GM21447 (cell line): ENCODE data around the gene DUSP11.
A peak's percentile ranks its signal among the peaks of the same experiment; 100 is the strongest.
"Not testable (repeated sequence)": the region's sequence is repeated elsewhere in the genome, so short reads cannot be mapped to it uniquely, and the experiment has no call there.

ENCODE experiments used
- ATAC-seq: cut with Tn5 transposase; IDR thresholded peaks from one replicate; pipeline ENCODE4 v1.9.1; 2021; ENCODE audit not compliant: unreplicated experiment

Gene DUSP11

DNA sequence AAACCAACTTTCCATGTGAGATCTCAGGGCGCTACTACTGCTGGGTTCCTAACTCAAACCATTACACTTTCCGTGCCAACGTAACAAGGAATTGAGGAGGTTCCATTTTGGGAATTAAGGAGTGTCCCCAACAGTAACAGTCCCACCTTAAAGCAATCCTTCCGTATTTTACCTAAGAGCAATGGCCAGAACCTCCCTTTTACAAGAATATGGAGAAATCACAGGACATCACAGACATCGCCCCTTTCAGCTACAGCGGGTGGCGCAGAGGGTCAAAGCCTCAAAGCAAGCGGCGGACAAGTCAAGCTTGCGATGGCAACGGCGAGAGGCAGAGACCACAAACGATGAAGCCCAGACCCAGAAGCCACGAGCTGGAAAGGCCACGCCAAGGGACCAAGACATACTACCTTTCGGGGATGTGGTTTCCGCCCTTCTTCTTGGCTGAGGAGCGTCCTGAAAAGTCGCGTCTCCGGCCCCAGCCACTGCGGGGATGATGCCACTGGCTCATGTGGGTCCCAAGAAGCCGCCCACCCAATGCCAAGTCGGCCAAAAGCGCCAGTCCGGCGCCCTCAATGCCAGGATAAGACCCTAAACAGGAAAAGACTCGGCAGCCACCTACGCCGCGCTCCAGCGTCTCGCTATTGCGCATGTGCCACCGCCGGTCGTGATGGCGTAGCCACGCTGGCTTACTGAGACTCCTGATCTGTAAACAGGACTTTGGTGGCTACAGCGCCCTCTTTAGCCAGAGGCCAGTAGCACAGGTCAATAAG is at the start of gene DUSP11:
Gene DUSP11 (minus strand): TSS at position 637 of the 770 bp plus-strand sequence. CDS start 129 bp downstream, at position 508.
- ATAC-seq = peak; percentile 99

DNA sequence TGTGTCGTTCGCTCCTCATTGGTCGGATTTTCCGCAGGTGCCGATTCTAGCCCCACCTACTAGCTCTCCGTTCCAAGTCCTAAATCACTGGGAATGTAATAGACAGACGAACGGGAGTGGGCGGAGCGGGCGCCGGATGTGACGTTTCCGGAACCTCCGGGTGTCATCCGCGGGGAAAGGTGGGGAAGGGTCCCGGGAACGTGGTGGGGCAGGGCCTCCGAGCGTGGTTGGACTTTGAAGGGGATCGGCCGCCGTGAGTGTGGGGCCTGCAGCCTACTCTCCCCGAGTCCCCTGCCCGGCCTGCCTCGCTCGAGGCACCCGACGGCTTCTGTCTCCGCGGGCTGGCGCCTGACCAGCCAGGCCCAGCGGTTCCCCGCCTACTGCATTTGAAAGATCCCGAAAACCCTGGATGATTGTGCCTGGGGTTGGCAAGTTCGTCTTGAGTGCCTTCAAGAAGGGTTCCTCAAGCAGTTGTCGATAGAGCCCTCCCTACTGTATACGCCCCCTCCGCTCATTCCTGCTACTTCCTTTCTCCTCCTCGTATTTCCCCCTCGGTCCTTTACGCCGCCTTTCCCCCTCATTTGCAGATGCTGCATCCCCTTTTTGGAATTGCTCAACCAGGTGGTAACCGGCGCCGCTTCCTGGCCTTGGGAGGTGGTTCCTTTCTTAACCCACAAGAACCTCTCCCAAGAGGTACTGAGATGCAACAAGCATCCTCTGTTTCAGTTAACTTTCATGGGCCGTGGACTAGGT is 49.1 kb upstream of the DUSP11 start, which contains the start of gene STAMBP:
Gene STAMBP (plus strand): TSS at position 144 of the 753 bp plus-strand sequence. CDS start 1,896 bp downstream, outside the sequence.
- peak; percentile 93 for ATAC-seq

DNA sequence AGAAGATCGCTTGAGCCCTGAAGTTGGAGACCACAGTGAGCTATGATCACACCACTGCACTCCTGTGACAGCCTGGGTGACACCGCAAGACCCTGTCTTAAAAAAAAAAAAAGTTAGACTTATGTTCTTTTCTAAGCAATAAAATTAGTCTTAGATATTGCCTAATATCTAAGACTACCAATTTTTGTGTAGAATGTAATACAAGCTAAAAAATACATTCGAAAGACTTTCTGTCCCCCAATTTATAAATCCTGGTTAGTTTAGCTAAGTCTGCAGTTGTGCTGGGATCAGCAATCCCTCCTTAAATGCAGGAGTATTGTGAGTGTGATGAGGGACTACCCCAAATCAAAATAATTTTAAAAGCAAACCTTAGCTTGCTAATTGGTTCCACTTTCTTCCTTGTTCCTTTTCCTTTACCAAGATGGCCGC is 48.5 kb upstream of the DUSP11 start:
- ATAC-seq = no peak

- no peak for ATAC-seq
Observed at GRCh38 chr2:73827660-73828388, 47.9 kb upstream of the DUSP11 start.

DNA sequence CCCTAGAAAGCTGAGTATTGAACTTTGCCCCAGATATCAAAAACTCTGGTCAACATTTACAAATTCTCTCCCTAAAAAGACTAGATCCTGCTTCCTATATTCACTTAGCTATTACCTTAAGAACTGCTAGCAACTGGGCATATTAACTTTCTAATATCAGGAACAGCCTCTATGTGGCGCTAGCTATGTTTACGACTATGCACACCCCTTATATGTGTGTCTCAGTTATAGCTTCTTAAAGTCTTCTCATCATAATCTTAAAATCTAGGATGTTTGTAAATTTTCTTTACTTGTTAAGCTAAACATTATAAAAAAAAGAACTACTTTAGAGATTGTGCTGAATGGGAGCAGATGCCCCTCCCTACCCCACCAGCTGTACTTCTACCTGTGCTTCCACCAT is 47.1 kb upstream of the DUSP11 start:
- no peak for ATAC-seq

DNA sequence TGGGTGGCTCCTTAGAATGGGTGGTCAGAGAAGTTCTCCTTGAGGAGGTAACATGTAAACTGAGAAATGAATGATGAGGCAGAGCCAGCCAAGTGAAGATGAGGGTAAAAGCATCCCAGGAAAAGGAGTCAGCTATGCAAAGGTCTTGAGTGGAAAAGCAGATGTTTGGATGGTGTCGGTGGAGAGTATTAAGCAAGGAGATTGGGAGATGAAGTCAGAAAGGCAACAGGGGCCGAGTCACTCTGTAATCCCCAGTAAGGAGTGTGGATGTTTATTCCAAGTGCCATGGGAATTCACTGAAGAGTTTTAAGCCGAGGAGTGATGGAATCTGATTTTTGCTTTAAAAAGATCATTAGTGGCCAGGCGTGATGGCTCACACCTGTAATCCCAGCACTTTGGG is 45.5 kb upstream of the DUSP11 start:
- no peak for ATAC-seq

- ATAC-seq = no peak
Observed at GRCh38 chr2:73823916-73824523, 44.1 kb upstream of the DUSP11 start.

GRCh38 chr2:73823416-73823815 is 43.5 kb upstream of the DUSP11 start:
- no peak for ATAC-seq

DNA sequence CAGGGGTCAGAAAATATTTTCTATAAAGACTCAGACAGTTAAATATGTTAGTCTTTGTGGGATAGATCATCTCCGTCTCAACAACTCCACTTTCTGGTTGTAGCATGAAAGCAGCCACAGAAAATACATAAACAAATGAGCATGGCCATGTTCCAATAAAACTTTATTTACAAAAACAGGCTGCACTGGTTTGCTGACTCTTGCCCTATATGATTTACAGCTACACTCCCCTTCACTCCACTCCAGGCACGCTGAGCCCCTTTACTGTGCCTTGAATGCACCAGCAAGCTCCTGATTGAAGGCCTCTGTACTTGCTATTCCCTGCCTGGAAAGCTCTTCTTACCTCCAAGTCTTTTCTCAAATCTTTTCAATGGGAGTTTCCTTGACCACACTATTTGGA is 43.1 kb upstream of the DUSP11 start:
- ATAC-seq = no peak

- peak; percentile 63 for ATAC-seq
Observed at GRCh38 chr2:73822276-73822675, 42.4 kb upstream of the DUSP11 start.

DNA sequence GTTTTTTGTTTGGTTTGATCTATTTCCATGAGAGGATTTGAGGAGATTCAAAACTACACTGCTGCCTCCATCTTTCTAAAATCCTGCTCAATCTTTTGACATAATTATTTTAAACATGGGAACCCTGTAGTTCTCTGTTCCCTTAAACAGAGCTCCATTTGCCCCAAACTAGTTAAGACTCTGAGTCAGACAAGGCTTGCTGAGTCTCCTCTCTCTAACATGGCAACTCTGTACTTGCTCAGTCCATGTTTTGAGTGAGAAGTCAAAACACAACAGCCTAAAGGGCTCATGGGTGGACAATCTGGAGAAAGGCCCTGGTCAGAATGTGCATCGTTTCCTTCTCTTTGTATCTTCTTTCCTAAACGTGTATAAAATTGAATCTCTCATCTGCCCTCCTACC is 41.8 kb upstream of the DUSP11 start:
- ATAC-seq = no peak

- peak; percentile 77 for ATAC-seq
Observed at GRCh38 chr2:73821227-73821626, 41.3 kb upstream of the DUSP11 start.

- no peak for ATAC-seq
Observed at GRCh38 chr2:73818296-73818695, 38.4 kb upstream of the DUSP11 start.

DNA sequence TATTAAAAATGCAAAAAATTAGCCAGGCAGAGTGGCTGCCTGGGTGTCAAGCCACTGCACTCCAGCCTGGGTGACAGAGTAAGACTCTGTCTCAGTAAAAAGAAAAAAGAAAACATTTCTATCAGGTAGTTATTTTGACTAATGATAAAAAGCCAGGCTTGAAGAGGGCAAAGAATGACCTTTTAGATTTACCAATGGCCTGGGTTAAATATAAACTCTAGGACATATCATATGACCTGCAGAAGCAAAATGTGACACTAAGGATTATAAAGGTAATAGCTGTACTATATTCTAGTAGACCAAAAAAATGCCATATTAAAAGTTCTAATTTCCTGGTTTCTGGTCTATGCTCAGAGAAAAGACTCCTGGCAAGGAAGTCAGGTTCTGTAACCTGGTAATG is 32.7 kb upstream of the DUSP11 start:
- ATAC-seq = no peak

DNA sequence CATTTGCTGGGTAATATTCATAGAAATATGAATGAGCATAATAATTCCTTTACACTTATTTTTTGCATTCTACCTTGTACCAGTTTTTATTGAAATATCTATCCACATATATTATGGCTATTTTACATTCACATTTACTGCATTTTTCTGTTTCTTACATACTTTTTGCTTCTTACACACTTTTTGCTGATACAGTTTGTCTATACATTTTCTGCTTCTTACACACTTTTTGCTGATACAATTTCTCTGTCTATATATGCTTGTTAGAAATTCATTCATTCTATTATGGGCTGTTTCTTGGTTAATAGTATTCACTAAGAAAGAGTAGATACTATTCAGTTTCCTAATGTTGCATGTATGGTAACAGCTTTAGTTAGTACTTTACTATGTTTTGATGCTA is 32.0 kb upstream of the DUSP11 start:
- ATAC-seq = no peak

DNA sequence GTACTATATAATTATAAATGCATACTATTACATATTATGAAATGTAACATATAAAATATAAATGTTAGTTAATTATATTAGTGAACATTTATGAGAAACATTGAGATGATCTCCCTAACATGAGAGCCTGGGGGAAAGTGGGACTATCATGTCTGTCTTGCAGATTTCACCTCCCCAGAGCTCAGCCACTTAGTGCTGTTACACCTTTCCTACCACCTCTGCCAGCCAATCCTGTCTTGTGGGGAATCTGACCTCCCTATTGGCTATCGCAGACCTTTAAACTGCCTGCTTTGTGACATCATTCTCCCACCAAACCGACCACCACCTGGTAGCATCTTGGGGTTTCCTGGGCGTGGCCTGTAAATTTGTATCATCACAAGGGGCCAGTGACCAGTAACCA is 4.0 kb upstream of the DUSP11 start, which contains the start of gene C2orf78:
Gene C2orf78 (plus strand): TSS at position 301 of the 400 bp plus-strand sequence. CDS start 127 bp downstream, outside the sequence.
- not testable (repeated sequence) for ATAC-seq

- ATAC-seq = not testable (repeated sequence)
Observed at GRCh38 chr2:73783402-73783801, 3.5 kb upstream of the DUSP11 start.

DNA sequence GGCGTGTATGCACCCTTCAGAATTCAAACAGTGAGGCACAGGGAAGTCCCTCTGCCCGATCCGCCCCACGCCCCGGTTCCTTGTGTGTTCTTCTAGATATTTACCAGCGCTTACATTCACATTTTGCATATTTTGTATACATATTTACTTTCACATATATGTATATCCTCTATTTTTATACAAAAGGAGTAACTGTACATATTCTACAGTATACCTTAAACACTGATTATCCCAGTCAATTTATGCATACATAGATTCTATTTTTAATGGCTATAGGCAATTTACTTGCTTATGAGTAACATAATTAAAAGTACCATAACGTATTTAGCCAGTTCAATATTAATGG is 307 bp upstream of the DUSP11 start:
- ATAC-seq = no peak

DNA sequence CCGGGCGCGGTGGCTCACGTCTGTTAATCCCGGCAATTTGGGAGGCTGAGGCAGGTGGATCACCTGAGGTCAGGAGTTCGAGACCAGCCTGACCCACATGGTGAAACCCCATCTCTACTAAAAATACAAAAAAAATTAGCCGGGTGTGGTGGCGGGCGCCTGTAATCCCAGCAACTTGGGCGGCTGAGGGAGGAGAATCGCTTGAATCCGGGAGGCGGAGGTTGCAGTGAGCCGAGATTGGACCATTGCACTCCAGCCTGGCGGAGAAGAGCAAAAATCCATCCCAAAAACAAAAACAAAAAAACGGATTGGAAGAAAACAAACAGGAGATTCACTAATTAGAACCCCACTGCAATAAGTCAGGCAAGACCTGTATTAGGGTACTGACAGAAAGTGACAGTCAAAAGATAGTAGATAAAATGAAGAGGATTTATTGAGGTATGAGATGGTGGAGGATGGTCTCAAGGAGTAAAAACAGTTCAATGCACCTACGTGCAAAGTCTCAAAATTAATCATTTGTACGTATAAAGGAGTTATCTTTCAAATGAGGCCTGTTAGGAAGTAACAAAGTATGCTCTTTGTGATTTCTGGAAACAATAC is 936 bp downstream of the DUSP11 start:
- ATAC-seq = not testable (repeated sequence)

GRCh38 chr2:73776869-73777519 is 2.9 kb downstream of the DUSP11 start:
- ATAC-seq = no peak
